HG02588 (cell line): Measurements from ENCODE around the gene LRRC75A.
"Not testable (repeated sequence)": the region's sequence is repeated elsewhere in the genome, so short reads cannot be mapped to it uniquely, and the experiment has no call there.

ENCODE experiments used
- ATAC-seq: cut with Tn5 transposase; IDR thresholded peaks from one replicate; pipeline ENCODE4 v1.9.1; 2021; ENCODE audit warnings: mild to moderate bottlenecking, moderate library complexity; ENCODE audit not compliant: unreplicated experiment

The LRRC75A gene

GRCh38 chr17:16455997-16456741 lies 35.8 kb downstream of the LRRC75A start:
- no peak for ATAC-seq

- ATAC-seq = no peak
Observed at GRCh38 chr17:16453493-16453851, 38.5 kb downstream of the LRRC75A start.

- not testable (repeated sequence) for ATAC-seq
Observed at GRCh38 chr17:16452268-16452667, 39.7 kb downstream of the LRRC75A start.

GRCh38 chr17:16450028-16450427 lies 42.0 kb downstream of the LRRC75A start:
- ATAC-seq = no peak

- no peak for ATAC-seq
Observed at GRCh38 chr17:16449121-16449570, 42.8 kb downstream of the LRRC75A start.

GRCh38 chr17:16448490-16448889 lies 43.5 kb downstream of the LRRC75A start:
- ATAC-seq = no peak

- no peak for ATAC-seq
Observed at GRCh38 chr17:16447676-16448075, 44.3 kb downstream of the LRRC75A start.

- no peak for ATAC-seq
Observed at GRCh38 chr17:16446338-16446983, 45.5 kb downstream of the LRRC75A start.

GRCh38 chr17:16444258-16444886 lies 47.6 kb downstream of the LRRC75A start:
- ATAC-seq = no peak

- no peak for ATAC-seq
Observed at GRCh38 chr17:16443511-16444257, 48.3 kb downstream of the LRRC75A start.

GRCh38 chr17:16442594-16443510 lies 49.1 kb downstream of the LRRC75A start:
- no peak for ATAC-seq

- ATAC-seq = no peak
Observed at GRCh38 chr17:16442141-16442540, 49.9 kb downstream of the LRRC75A start.

- no peak for ATAC-seq
Observed at GRCh38 chr17:16440901-16441629, 50.9 kb downstream of the LRRC75A start.

GRCh38 chr17:16440354-16440753 lies 51.6 kb downstream of the LRRC75A start:
- ATAC-seq = not testable (repeated sequence)

- ATAC-seq = no peak
Observed at GRCh38 chr17:16439811-16440351, 52.1 kb downstream of the LRRC75A start.

- ATAC-seq = peak; percentile 7
Observed at GRCh38 chr17:16439303-16439791, 52.6 kb downstream of the LRRC75A start.

GRCh38 chr17:16438557-16439302 lies 53.3 kb downstream of the LRRC75A start:
- peak; percentile 68 for ATAC-seq

- no peak for ATAC-seq
Observed at GRCh38 chr17:16438173-16438556, 53.8 kb downstream of the LRRC75A start.
